Tibial artery (tissue), 4 donors: ENCODE data around the gene CHAT.

Experiments
- DNase-seq, 2 donors: peaks; one replicate each; pipeline ENCODE4 v3.0.0-alpha.2; 2019
- H3K27ac ChIP-seq, 2 donors: fragments of 200-600 bp; sonication (generic) in 1 of 2; 1 replicate in 1 of 2; 2 replicates in 1 of 2; pipeline ENCODE4 v1.5.1; 2018 to 2019; ENCODE audit warnings: mild to moderate bottlenecking in 1 of 2
- H3K27me3 ChIP-seq, 2 donors: fragments of 200-600 bp; sonication (generic) in 1 of 2; one replicate each; pipeline versions ENCODE4 v1.5.1 to v1.6.0; 2016 to 2019
- H3K36me3 ChIP-seq, 3 donors: fragments of 200-600 bp; sonication (generic) in 2 of 3; one replicate each; pipeline ENCODE4 v1.5.1; 2016 to 2019; ENCODE audit warnings: mild to moderate bottlenecking in 2 of 3
- H3K4me1 ChIP-seq, 4 donors: fragments of 200-600 bp; sonication (generic) in 2 of 4; 1 replicate in 3 of 4; 2 replicates in 1 of 4; pipeline ENCODE4 v1.5.1; 2016 to 2019
- H3K4me3 ChIP-seq, 2 donors: fragments of 200-600 bp; sonication (generic) in 1 of 2; 1 replicate in 1 of 2; 2 replicates in 1 of 2; pipeline ENCODE4 v1.5.1; 2018 to 2019; ENCODE audit warnings: mild to moderate bottlenecking in 2 of 2
- H3K9me3 ChIP-seq, 3 donors: fragments of 200-600 bp; sonication (generic) in 1 of 3; one replicate each; pipeline ENCODE4 v1.5.1; 2016 to 2019
- intact Hi-C: fragments of 100-400 bp; cut with DNase I; formaldehyde crosslinking; loops from one replicate; pipeline ENCODE4 v1.15.0; 2023; ENCODE audit warnings: low total_unique reads
- TF ChIP-seq, protein P1 (sequence below), 2 experiments: fragments of 200-600 bp in 1 of 2; fragments of 450-650 bp in 1 of 2; IDR thresholded peaks; one replicate each; pipeline ENCODE4 v1.5.1; 2017 to 2019; ENCODE audit warnings: antibody characterized with exemption in 2 of 2, mild to moderate bottlenecking in 1 of 2, moderate library complexity in 1 of 2

CHAT gene

GRCh38 chr10:49596836-49597235 lies 17.0 kb upstream of the CHAT start:
- intact Hi-C loops, result no loop called here
- peak in 1 of 2 donors; percentile 35 for DNase-seq
- Histone ChIP-seq H3K27ac (no peak overlapping the region), H3K27me3 (peaks cover 0 to 27% of the 10 kb centered on the region in 2 donors), H3K36me3 (no peaks in the 10 kb centered on the region), H3K4me1 (no peaks in the 10 kb centered on the region), H3K9me3 (no peaks in the 10 kb centered on the region), H3K4me3 (no peak overlapping the region)
- TF ChIP-seq, protein P1, sequence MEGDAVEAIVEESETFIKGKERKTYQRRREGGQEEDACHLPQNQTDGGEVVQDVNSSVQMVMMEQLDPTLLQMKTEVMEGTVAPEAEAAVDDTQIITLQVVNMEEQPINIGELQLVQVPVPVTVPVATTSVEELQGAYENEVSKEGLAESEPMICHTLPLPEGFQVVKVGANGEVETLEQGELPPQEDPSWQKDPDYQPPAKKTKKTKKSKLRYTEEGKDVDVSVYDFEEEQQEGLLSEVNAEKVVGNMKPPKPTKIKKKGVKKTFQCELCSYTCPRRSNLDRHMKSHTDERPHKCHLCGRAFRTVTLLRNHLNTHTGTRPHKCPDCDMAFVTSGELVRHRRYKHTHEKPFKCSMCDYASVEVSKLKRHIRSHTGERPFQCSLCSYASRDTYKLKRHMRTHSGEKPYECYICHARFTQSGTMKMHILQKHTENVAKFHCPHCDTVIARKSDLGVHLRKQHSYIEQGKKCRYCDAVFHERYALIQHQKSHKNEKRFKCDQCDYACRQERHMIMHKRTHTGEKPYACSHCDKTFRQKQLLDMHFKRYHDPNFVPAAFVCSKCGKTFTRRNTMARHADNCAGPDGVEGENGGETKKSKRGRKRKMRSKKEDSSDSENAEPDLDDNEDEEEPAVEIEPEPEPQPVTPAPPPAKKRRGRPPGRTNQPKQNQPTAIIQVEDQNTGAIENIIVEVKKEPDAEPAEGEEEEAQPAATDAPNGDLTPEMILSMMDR (IDR thresholded peaks at IDR 0.05), result no peak

GRCh38 chr10:49597426-49598163 lies 16.2 kb upstream of the CHAT start:
- no peaks in the 10 kb centered on the region for H3K9me3 ChIP-seq
- DNase-seq, result peak in 1 of 2 donors; percentile 51
- peaks cover 0 to 33% of the 10 kb centered on the region in 2 donors for H3K27me3 ChIP-seq
- TF ChIP-seq, protein P1 (IDR thresholded peaks at IDR 0.05), result no peak
- no peak overlapping the region for H3K4me3 ChIP-seq
- H3K27ac ChIP-seq, result no peak overlapping the region
- H3K4me1 ChIP-seq, result no peaks in the 10 kb centered on the region
- intact Hi-C loops, result no loop called here
- H3K36me3 ChIP-seq, result no peaks in the 10 kb centered on the region

DNA sequence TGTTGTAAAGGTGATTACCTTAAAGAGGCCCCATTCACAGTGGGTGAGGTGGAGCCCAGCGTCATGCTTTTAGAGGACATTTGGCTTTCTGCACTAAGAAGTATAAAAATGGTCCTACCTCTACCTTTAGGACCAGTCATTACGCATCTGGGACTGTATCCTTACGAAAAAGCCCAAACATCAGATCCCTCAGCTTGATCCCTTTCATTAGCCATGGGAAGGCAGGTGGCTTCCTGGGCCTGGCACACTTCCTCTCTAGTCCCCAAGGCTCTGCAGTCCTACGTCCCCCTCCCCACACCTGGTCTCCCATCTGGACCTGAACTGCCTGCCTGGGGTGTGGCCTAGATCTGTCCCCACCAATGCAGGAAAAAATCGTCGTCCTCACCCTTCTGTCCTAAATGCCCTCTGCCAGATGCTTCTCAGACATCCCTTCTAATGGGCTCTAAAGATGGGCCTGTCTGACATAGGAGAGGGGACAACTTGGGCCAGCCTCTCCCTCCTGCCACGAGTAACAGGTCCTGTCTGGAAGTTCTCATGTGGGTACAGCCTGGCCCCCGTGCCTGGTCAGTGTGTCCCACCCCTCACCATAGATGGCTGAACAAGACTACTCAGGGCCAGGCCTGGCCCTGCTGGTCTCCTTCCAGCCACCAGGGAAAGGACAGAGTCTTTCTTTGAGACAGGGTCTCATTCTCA lies 15.5 kb upstream of the CHAT start:
- no peaks in the 10 kb centered on the region for H3K4me1 ChIP-seq
- peak in 1 of 2 donors; percentile 46 for DNase-seq
- TF ChIP-seq, protein P1 (IDR thresholded peaks at IDR 0.05), result no peak
- intact Hi-C loops, result no loop called here
- peaks cover 0 to 35% of the 10 kb centered on the region in 2 donors for H3K27me3 ChIP-seq
- H3K27ac ChIP-seq, result no peak overlapping the region
- no peak overlapping the region for H3K4me3 ChIP-seq
- no peaks in the 10 kb centered on the region for H3K9me3 ChIP-seq
- no peaks in the 10 kb centered on the region for H3K36me3 ChIP-seq

- peaks cover 0 to 33% of the 10 kb centered on the region in 2 donors for H3K27me3 ChIP-seq
- peak in 1 of 2 donors; percentile 27 for DNase-seq
- no peaks in the 10 kb centered on the region for H3K9me3 ChIP-seq
- no peaks in the 10 kb centered on the region for H3K4me1 ChIP-seq
- H3K36me3 ChIP-seq, result no peaks in the 10 kb centered on the region
- H3K4me3 ChIP-seq, result no peak overlapping the region
- no peak overlapping the region for H3K27ac ChIP-seq
- TF ChIP-seq, protein P1 (IDR thresholded peaks at IDR 0.05), result no peak
- intact Hi-C loops, result no loop called here
These were observed 14.9 kb upstream of the CHAT start for GRCh38 chr10:49598986-49599385.

DNA sequence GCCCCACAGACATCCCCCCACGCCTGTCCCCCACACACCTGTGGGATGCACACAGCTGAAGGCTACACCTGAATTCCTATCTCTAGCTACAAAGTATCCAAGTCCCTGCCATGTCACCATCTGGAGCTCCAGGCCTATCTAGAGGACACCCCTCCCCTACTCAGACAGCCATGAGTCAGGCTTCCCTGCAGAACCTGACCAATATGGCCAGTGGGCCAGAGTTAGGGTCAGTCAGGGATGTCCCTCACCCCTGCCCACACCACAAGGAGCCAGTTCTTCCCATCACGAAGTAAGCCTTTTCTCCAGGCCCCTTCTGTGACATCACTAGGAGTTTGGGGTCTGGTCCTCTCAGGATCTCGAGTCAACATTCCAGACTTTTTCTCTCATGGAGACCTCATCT lies 14.3 kb upstream of the CHAT start:
- no peaks in the 10 kb centered on the region for H3K9me3 ChIP-seq
- H3K27ac ChIP-seq, result no peak overlapping the region
- H3K36me3 ChIP-seq, result no peaks in the 10 kb centered on the region
- peaks cover 0 to 33% of the 10 kb centered on the region in 2 donors for H3K27me3 ChIP-seq
- intact Hi-C loops, result no loop called here
- TF ChIP-seq, protein P1 (IDR thresholded peaks at IDR 0.05), result no peak
- H3K4me3 ChIP-seq, result no peak overlapping the region
- H3K4me1 ChIP-seq, result no peaks in the 10 kb centered on the region
- DNase-seq, result peak in 1 of 2 donors; percentile 13
